ENCODE data around the gene DYNC1LI1.

DNA sequence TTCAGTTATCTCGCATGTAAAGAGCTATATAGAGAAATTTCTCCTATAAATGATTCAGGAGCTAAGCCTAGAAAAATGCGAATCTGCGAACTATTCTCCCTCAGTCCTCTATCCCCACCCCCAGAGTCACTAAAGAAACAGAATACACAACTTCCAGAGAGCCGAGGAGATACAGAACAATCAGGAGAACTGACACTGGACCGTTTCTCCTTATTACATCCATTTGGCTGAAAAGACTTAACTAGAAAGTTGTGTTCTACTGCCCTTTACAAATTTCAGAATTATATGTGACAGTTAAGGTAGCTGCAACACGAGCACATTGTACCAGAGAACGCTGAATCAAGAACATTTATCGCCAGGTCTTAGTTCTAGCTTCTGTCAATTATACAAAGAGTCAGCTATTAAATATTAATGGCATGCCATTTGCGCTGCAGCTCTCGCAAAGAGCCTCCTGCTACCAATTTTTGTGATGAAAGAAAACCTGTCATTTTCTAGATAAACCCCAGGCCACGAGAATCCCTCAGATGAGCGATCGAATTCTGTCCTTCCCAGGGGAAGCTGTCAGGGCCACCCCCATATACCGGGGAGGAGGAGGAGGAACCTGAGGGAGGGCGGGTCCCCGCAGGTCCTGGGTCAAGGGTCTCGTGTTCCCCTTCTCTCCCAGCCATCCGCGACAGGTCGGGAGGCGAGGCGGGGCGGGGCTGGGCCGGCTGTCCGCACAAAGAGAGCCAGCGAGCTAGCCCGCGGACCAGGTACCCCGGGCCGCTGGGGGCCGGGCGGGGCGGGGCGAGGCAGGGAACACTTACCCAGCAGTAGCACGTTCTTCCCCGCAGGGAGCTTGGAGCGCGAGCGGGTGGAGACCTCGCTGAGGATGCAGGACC, 878 bp downstream of the DYNC1LI1 start:
- TF ChIP-seq POLR2A (IDR thresholded peaks at IDR 0.05) (no peak), CTCF (IDR thresholded peaks at IDR 0.05) (no peak)
